ENCODE data around the gene UQCRC2.
A peak's percentile ranks its signal among the peaks of the same experiment; 100 is the strongest.

The UQCRC2 gene

DNA sequence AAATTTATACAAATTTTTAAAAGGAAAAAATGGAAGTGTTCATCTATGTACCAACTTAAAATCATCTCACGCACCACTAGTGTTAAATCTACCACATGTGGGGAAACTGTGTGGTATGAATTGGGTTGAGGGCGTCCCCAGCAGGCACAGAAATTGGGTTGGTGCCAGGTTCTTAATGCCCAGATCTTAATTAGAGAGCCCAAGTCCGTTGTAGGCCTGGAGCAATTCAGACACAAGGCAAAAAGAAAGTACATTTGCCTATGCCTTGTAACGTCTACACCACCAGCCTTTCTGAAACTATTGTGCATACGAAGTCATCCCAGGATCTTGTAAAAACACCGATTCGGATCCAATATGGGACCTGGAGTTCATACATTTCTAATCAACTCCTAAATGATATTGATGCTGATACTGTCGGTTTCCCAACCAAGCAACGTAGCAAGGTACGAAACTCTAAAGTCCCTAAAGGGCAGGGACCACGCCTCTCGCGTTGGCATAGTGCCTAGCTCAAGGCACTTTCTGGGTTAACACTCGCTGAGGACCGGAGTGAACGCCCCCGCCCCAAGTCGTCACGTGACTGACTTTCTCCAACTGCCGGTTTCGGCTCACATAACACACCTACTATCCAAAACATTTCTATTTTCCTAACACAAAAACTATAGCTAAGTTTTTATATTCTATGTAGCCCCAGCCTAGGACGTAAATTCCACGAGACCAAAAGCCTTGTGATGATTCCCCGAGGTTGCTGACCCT, 945 bp upstream of the UQCRC2 start:
- TF ChIP-seq TAF1 (IDR thresholded peaks at IDR 0.05; ENCODE audit: borderline replicate concordance, low read depth, low read length) (no peak), POLR2A (IDR thresholded peaks at IDR 0.05; ENCODE audit: low read depth, low read length) (0 out of 2 replicates have a peak, but pooled peaks have one; percentile 4), POLR2AphosphoS5 (IDR thresholded peaks at IDR 0.05; ENCODE audit: low read depth, low read length) (0 out of 2 replicates have a peak, but pooled peaks have one; percentile 13)
- FAIRE-seq, result no peak
- no peak for DNase-seq (ENCODE audit: insufficient read length)

- FAIRE-seq (no peak), DNase-seq (ENCODE audit: insufficient read length) (peak; percentile 33)
- TF ChIP-seq POLR2AphosphoS5 (IDR thresholded peaks at IDR 0.05; ENCODE audit: low read depth, low read length) (no peak), TAF1 (IDR thresholded peaks at IDR 0.05; ENCODE audit: borderline replicate concordance, low read depth, low read length) (no peak), POLR2A (IDR thresholded peaks at IDR 0.05; ENCODE audit: low read depth, low read length) (no peak; the same call in 1 of the 2 replicates)
Measured at GRCh38 chr16:21953541-21953902, 361 bp downstream of the UQCRC2 start.

GRCh38 chr16:21957714-21958346, 4.7 kb downstream of the UQCRC2 start:
- FAIRE-seq (no peak), DNase-seq (ENCODE audit: insufficient read length) (no peak)
- no peak for TF ChIP-seq TAF1 (IDR thresholded peaks at IDR 0.05; ENCODE audit: borderline replicate concordance, low read depth, low read length)
- TF ChIP-seq POLR2A (IDR thresholded peaks at IDR 0.05; ENCODE audit: low read depth, low read length), result no peak
- TF ChIP-seq POLR2AphosphoS5 (IDR thresholded peaks at IDR 0.05; ENCODE audit: low read depth, low read length), result no peak

- FAIRE-seq (no peak), DNase-seq (ENCODE audit: insufficient read length) (no peak)
- TF ChIP-seq POLR2AphosphoS5 (IDR thresholded peaks at IDR 0.05; ENCODE audit: low read depth, low read length) (no peak), POLR2A (IDR thresholded peaks at IDR 0.05; ENCODE audit: low read depth, low read length) (no peak), TAF1 (IDR thresholded peaks at IDR 0.05; ENCODE audit: borderline replicate concordance, low read depth, low read length) (no peak)
Measured at GRCh38 chr16:21959050-21959449, 5.9 kb downstream of the UQCRC2 start.

DNA sequence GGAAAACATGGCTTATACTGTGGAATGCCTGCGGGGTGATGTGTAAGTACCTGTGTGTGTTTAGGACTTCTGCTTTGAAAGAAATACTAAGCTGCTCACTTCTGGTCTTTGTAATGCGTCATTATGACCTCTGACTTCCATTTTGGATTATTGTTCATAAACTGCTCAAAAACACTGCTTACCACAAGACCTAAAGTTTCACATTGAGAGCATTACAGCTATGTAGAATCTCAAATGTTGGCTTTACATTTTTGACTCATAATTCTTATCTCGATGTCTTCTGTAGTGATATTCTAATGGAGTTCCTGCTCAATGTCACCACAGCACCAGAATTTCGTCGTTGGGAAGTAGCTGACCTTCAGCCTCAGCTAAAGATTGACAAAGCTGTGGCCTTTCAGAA, 9.3 kb downstream of the UQCRC2 start:
- TF ChIP-seq POLR2A (IDR thresholded peaks at IDR 0.05; ENCODE audit: low read depth, low read length), result no peak
- TF ChIP-seq TAF1 (IDR thresholded peaks at IDR 0.05; ENCODE audit: borderline replicate concordance, low read depth, low read length), result no peak
- no peak for TF ChIP-seq POLR2AphosphoS5 (IDR thresholded peaks at IDR 0.05; ENCODE audit: low read depth, low read length)
- DNase-seq (ENCODE audit: insufficient read length), result no peak
- no peak for FAIRE-seq

GRCh38 chr16:21963887-21964286, 10.7 kb downstream of the UQCRC2 start:
- no peak for TF ChIP-seq TAF1 (IDR thresholded peaks at IDR 0.05; ENCODE audit: borderline replicate concordance, low read depth, low read length)
- no peak for TF ChIP-seq POLR2A (IDR thresholded peaks at IDR 0.05; ENCODE audit: low read depth, low read length)
- TF ChIP-seq POLR2AphosphoS5 (IDR thresholded peaks at IDR 0.05; ENCODE audit: low read depth, low read length), result no peak
- DNase-seq (ENCODE audit: insufficient read length) (no peak), FAIRE-seq (no peak)

DNA sequence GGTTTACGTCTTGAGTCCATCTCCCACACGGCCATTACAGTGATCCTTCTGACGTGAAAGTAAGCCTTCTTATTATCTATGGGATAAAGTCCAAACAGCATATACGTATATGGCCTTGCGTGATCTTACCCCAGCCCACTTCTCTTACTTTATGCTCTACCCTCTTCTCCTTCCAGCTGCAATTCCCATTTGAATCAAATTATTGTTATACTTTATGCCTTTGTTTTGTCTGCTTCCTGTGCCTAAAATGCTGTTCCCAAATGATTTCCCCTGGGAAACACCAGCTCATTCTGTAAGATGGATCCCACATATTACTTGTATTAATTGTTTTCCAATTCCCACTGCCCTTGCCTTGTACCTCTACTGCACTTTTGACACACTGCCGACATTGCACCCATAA, 11.2 kb downstream of the UQCRC2 start:
- no peak for DNase-seq (ENCODE audit: insufficient read length)
- no peak for FAIRE-seq
- no peak for TF ChIP-seq POLR2A (IDR thresholded peaks at IDR 0.05; ENCODE audit: low read depth, low read length)
- no peak for TF ChIP-seq TAF1 (IDR thresholded peaks at IDR 0.05; ENCODE audit: borderline replicate concordance, low read depth, low read length)

- TF ChIP-seq POLR2A (IDR thresholded peaks at IDR 0.05; ENCODE audit: low read depth, low read length) (no peak), TAF1 (IDR thresholded peaks at IDR 0.05; ENCODE audit: borderline replicate concordance, low read depth, low read length) (no peak), POLR2AphosphoS5 (IDR thresholded peaks at IDR 0.05; ENCODE audit: low read depth, low read length) (no peak)
- FAIRE-seq (no peak), DNase-seq (ENCODE audit: insufficient read length) (no peak)
Measured at GRCh38 chr16:21971856-21972255, 18.7 kb downstream of the UQCRC2 start.

DNA sequence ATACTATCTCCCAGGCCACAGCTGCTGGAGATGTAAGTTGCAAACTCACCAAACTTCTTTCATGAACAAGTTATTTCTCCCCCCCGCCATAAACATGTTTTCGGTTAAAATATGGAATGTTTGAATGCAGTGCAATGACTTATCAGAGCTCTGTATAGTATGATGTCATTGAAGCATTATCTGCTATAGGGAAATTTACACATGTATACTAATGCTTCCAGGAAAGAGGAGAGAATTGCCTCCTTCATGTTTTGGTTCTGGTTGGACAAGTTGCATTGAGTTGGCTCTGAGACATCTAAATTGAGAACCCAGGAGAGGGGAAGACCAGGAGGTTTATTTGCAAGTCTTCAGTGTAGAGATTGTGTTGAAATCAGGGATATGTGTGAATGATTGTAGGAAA, 20.8 kb downstream of the UQCRC2 start:
- DNase-seq (ENCODE audit: insufficient read length) (no peak), FAIRE-seq (no peak)
- TF ChIP-seq POLR2A (IDR thresholded peaks at IDR 0.05; ENCODE audit: low read depth, low read length) (no peak), POLR2AphosphoS5 (IDR thresholded peaks at IDR 0.05; ENCODE audit: low read depth, low read length) (no peak), TAF1 (IDR thresholded peaks at IDR 0.05; ENCODE audit: borderline replicate concordance, low read depth, low read length) (no peak)

DNA sequence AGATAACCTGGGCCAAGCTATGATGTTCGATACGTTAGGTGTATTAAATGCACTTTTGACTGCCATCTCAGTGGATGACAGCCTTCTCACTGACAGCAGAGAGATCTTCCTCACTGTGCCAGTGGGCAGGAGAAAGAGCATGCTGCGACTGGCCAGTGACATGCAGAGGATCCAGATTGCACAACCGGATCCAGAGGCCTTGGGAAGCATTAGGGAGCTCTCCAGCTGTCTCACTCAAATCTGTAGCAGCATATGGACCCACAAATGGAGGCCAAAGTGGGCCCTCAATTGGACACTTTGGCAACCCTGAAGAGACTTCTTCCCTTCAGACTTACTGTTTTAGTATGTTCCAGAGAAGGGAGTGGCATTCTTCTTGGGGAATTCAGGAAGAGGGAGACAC, 26.9 kb downstream of the UQCRC2 start:
- no peak for DNase-seq (ENCODE audit: insufficient read length)
- TF ChIP-seq POLR2A (IDR thresholded peaks at IDR 0.05; ENCODE audit: low read depth, low read length) (no peak), POLR2AphosphoS5 (IDR thresholded peaks at IDR 0.05; ENCODE audit: low read depth, low read length) (no peak), TAF1 (IDR thresholded peaks at IDR 0.05; ENCODE audit: borderline replicate concordance, low read depth, low read length) (no peak)
- FAIRE-seq, result no peak

DNA sequence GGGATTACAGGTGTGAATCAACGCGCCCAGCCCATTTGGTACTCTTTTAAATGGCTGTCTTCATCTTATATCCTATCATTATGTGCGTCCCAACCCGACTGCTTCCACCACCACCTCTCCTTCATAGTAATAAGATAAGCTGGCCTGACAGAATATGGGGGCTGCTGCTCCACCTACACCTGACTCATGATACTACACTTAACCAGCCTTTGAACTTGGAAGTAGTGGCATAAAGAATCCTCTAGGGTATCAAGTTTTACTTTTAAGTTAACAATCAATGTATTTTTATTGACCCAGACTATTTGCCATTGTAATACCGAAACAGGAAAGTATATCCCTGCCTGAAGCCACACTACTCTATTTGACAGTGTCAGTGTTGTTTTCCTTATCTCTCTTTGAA, 28.9 kb downstream of the UQCRC2 start:
- no peak for DNase-seq (ENCODE audit: insufficient read length)
- TF ChIP-seq POLR2A (IDR thresholded peaks at IDR 0.05; ENCODE audit: low read depth, low read length) (no peak), TAF1 (IDR thresholded peaks at IDR 0.05; ENCODE audit: borderline replicate concordance, low read depth, low read length) (no peak), POLR2AphosphoS5 (IDR thresholded peaks at IDR 0.05; ENCODE audit: low read depth, low read length) (no peak)
- FAIRE-seq, result no peak

DNA sequence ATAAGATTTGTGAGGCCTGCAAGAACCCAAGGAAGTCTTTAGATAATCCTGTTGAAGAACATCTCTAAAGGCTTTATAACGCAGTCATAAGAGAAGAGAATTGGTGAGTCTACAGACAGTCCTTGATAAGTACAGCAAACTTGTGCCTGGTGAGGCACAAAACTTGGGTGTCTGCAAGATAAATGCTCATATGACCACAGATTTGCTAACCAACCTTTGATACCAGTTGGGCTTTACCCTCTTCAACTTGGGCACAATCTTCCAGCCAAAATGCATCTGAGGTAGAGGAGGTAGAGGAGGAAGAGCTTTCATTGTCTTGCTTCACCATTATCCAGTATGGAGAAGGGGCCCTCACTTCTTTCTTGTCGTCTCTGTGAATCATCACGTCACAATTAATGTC, 30.9 kb downstream of the UQCRC2 start:
- DNase-seq (ENCODE audit: insufficient read length) (no peak), FAIRE-seq (no peak)
- TF ChIP-seq TAF1 (IDR thresholded peaks at IDR 0.05; ENCODE audit: borderline replicate concordance, low read depth, low read length) (no peak), POLR2A (IDR thresholded peaks at IDR 0.05; ENCODE audit: low read depth, low read length) (no peak), POLR2AphosphoS5 (IDR thresholded peaks at IDR 0.05; ENCODE audit: low read depth, low read length) (no peak; the same call in 1 of the 2 replicates)
